ENCODE measurements around the gene HAVCR1.

The HAVCR1 gene

GRCh38 chr5:157006262-157006661 is 52.7 kb downstream of the HAVCR1 start:
- DNase-seq (ENCODE audit: low spot score), result no peak
- TF ChIP-seq, protein P1, sequence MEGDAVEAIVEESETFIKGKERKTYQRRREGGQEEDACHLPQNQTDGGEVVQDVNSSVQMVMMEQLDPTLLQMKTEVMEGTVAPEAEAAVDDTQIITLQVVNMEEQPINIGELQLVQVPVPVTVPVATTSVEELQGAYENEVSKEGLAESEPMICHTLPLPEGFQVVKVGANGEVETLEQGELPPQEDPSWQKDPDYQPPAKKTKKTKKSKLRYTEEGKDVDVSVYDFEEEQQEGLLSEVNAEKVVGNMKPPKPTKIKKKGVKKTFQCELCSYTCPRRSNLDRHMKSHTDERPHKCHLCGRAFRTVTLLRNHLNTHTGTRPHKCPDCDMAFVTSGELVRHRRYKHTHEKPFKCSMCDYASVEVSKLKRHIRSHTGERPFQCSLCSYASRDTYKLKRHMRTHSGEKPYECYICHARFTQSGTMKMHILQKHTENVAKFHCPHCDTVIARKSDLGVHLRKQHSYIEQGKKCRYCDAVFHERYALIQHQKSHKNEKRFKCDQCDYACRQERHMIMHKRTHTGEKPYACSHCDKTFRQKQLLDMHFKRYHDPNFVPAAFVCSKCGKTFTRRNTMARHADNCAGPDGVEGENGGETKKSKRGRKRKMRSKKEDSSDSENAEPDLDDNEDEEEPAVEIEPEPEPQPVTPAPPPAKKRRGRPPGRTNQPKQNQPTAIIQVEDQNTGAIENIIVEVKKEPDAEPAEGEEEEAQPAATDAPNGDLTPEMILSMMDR (IDR thresholded peaks at IDR 0.05; ENCODE audit: borderline replicate concordance, control extremely low read depth, extremely low read depth, insufficient read depth, missing control alignments), result no peak
- in situ Hi-C loops (cut with MboI; ENCODE audit: low sequenced_read_pairs, unreplicated experiment), result loop anchor here (25.0 kb wide), 1 partner anchor 1069 kb away; no protein-coding TSS in a partner anchor

- TF ChIP-seq, protein P1 (IDR thresholded peaks at IDR 0.05; ENCODE audit: borderline replicate concordance, control extremely low read depth, extremely low read depth, insufficient read depth, missing control alignments), result no peak
- DNase-seq (ENCODE audit: low spot score), result peak; percentile 26
- in situ Hi-C loops (cut with MboI; ENCODE audit: low sequenced_read_pairs, unreplicated experiment), result loop anchor here (25.0 kb wide), 1 partner anchor 1068 kb away; no protein-coding TSS in a partner anchor
Observed at GRCh38 chr5:157004893-157005551, 53.9 kb downstream of the HAVCR1 start.

- DNase-seq (ENCODE audit: low spot score), result no peak
- TF ChIP-seq, protein P1 (IDR thresholded peaks at IDR 0.05; ENCODE audit: borderline replicate concordance, control extremely low read depth, extremely low read depth, insufficient read depth, missing control alignments), result no peak
- in situ Hi-C loops (cut with MboI; ENCODE audit: low sequenced_read_pairs, unreplicated experiment), result no loop called here
Observed at GRCh38 chr5:156991714-156992113, 67.2 kb downstream of the HAVCR1 start.

- TF ChIP-seq, protein P1 (IDR thresholded peaks at IDR 0.05; ENCODE audit: borderline replicate concordance, control extremely low read depth, extremely low read depth, insufficient read depth, missing control alignments), result no peak
- DNase-seq (ENCODE audit: low spot score), result no peak
- in situ Hi-C loops (cut with MboI; ENCODE audit: low sequenced_read_pairs, unreplicated experiment), result no loop called here
Observed at GRCh38 chr5:156984064-156984463, 74.9 kb downstream of the HAVCR1 start.

- no peak for DNase-seq (ENCODE audit: low spot score)
- in situ Hi-C loops (cut with MboI; ENCODE audit: low sequenced_read_pairs, unreplicated experiment), result no loop called here
- TF ChIP-seq, protein P1 (IDR thresholded peaks at IDR 0.05; ENCODE audit: borderline replicate concordance, control extremely low read depth, extremely low read depth, insufficient read depth, missing control alignments), result no peak
Observed at GRCh38 chr5:156981481-156981880, 77.4 kb downstream of the HAVCR1 start.

Measured in GM13976 (cell line).